Stimulated activated CD8-positive, alpha-beta memory T cell treated with anti-CD3 and anti-CD28 coated beads, Interleukin-7, amount 100 ng/mL, for 24 hours (primary cell): ENCODE data around the gene TASOR.
"Not testable (repeated sequence)": the region's sequence is repeated elsewhere in the genome, so short reads cannot be mapped to it uniquely, and the experiment has no call there.

Source experiments
- DNase-seq: peaks from one replicate; pipeline ENCODE4 v3.0.0-alpha.2; 2020; ENCODE audit warnings: low read depth

The TASOR gene, protein sequence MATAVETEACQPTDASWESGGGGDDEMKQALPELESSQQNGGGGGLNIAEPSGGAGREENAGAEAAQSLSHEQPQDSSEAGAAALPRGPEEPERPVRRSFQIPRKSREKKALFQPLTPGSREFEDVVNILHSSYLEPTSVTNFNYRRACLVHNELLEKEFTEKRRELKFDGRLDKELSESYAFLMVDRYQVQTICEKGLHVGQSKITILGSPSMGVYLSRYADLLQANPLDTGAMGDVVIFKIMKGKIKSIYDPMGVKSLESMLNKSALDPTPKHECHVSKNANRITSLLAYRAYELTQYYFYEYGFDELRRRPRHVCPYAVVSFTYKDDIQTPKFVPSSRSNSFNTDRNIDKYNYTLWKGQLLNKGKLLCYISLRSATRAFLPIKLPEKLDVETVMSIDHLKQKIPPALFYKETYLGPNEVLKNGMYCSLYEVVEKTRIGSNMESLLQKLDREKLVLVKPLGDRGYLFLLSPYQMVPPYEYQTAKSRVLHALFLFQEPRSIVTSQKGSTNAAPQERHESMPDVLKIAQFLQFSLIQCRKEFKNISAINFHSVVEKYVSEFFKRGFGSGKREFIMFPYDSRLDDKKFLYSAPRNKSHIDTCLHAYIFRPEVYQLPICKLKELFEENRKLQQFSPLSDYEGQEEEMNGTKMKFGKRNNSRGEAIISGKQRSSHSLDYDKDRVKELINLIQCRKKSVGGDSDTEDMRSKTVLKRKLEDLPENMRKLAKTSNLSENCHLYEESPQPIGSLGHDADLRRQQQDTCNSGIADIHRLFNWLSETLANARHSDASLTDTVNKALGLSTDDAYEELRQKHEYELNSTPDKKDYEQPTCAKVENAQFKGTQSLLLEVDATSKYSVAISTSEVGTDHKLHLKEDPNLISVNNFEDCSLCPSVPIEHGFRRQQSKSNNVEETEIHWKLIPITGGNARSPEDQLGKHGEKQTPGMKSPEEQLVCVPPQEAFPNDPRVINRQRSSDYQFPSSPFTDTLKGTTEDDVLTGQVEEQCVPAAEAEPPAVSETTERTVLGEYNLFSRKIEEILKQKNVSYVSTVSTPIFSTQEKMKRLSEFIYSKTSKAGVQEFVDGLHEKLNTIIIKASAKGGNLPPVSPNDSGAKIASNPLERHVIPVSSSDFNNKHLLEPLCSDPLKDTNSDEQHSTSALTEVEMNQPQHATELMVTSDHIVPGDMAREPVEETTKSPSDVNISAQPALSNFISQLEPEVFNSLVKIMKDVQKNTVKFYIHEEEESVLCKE (N-terminal part only)

DNA sequence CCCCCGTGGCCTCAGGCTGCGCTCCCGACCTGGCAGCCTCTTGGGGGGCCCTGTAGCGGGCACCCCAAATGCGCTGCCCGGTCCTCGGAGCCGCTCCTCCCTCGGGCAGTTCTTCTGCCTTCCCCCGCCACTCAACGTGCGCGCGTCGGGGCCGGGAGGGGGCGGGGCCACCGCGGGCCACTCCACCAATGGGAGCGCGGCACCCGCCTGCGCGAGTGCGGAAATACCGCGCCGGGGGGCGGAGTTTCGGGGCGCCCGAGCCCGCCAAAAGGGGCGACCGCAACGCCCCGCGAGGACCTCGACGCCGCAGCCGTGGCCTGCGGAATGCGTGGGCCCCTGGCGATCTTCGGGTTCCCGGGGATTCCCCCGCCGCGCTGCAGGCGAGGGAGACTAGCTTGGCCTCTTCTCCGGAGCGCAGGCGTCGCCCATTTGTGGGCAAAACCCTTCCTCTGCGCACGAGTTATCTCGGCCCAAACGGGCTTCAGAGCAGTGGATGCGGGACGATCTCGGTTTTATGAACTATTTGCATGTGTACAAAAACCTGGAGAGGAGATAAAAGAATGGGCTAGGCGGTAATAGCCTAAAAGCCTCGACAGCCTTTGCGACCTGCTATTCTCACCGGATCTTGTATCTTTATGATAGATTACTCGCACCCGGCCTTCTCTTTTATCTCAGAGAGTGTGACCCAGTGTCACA lies at the start of gene TASOR:
TSS of gene TASOR (minus strand) at position 144 of the 696 bp plus-strand sequence. CDS start 259 bp downstream, outside the sequence.
- peak; percentile 65 for DNase-seq

DNA sequence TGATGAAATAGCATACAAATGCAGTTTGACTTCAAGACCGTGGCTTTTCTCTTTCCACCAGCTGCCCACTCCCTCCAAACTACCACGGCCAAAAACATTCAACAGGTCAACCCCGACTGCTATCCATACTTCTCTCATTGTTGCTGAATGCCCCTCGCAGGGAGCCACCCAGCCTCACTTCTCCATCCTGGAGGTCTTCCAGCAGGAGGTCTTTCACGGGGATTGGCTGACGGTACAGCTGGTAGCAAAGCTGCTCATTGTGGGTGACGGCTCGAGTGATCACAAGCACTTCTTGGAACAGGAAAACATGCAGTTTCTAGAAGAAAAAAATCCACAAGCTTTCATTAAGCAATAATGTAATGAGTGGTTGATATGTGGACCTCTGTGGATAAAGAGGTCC lies 49.0 kb upstream of the TASOR start:
- no peak for DNase-seq

DNA sequence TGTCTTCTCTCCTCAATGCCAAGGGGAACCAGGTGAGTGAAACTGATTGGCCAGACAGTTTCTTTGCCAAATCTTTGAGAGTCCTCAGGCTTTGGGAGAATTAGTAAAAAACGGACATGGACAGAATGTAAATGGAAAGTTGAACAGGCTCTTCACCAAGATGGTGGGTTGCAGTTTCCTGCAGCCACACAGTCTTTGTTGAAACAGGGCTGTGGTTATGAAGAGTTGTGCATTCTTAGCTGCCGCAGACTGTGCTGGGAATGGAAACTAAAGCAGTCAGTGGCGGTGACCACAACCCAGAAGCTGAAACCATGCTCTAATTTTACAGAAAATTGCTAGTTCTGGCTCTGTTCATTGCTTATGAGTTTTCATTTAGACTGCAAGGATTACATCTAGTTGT lies 42.1 kb upstream of the TASOR start:
- DNase-seq, result peak; percentile 30

DNA sequence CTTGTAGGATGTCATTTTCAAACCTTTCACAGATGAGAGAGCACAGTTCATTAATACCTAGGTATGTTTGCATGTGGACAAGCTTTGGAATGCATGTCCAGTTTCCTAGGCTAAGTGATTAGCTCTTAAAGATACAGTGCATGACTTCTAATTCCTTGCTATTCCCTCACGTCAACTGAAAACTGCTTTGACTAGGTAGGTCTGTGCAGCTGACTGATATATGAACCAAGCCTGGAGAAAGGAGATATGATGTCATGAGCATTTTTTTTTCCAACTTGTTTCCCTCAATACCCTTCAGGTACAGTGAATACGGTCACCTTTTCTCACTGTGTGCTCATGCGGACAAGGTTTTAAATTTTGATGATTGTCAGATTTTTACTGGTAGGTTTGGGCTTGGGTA lies 41.6 kb upstream of the TASOR start:
- no peak for DNase-seq

DNA sequence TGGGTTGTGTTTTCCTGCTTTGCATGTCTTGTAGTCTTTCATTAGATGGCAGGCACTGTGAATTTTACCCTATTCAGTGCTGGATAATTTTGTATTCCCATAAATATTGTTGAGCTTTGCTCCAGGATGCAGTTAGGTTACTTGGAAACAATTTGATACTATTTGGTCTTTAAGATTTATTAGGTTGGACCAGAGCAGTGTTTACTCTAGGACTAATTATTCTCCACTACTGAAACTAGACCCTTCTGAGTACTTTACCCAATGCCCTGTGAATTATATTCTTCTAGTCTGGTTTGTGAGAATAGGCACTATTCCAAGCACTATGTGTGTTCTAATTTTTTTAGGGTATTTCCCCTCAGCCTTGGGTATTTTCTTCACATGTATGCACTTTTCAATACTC lies 37.8 kb upstream of the TASOR start:
- no peak for DNase-seq

DNA sequence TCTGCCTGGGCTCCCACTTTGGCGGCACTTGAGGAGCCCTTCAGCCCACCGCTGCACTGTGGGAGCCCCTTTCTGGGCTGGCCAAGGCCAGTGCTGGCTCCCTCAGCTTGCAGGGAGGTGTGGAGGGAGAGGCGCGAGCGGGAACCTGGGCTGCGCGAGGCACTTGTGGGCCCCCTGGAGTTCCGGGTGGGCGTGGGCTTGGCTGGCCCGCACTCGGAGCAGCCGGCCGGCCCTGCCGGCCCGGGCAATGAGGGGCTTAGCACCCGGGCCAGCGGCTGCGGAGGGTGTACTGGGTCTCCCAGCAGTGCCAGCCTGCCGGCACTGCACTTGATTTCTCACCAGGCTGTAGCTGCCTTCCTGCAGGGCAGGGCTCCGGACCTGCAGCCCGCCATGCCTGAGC lies 35.7 kb upstream of the TASOR start:
- not testable (repeated sequence) for DNase-seq

DNA sequence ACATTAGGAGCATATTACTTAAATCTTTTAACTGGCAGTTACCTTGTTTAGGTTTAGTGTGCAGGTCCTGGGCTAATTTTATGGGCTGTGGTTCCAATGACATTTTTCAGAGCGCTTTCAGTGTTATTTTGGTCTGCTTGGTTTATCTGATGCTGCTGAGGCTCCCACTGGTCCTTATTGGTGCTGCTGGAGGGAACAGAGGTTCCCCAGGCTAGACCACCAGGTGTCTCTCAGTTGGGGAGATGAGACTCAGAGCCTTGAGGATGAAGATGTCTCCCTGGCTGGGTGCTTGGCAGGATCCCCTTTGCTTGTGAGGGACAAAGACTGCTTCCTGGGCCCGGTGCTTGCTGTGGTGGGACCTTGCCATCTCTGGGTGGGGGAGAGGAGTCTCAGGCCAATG lies 28.3 kb upstream of the TASOR start:
- no peak for DNase-seq

DNA sequence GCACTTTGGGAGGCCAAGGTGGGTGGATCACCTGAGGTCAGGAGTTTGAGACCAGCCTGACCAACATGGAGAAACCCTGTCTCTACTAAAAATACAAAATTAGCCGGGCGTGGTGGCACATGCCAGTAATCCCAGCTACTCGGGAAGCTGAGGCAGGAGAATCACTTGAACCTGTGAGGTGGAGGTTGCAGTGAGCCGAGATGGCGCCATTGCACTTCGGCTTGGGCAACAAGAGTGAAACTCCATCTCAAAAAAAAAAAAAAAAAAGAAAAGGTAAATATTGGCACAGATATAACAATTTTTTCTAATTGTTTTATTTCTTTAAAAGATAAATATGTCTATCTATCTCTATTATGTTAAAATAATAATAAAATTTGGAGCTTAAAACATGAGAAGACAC lies 24.3 kb upstream of the TASOR start:
- DNase-seq, result not testable (repeated sequence)

DNA sequence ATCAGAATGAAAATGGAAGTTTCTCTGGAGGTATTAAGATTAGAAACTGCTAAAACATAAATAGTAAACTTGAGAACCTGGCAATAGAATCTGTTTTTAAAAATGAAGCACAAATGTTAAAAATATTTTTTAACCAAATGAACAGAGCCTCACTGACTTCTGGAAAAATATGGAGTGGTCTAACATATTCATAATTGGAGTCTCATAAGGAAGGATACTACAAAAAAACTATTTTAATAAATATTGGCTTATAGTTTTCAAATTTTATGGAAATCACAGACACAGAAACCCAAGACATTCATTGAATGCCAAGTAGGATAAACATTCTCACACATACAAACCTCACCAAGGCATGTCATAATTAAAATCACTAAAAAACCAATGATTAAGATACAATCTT lies 23.6 kb upstream of the TASOR start:
- DNase-seq, result no peak

DNA sequence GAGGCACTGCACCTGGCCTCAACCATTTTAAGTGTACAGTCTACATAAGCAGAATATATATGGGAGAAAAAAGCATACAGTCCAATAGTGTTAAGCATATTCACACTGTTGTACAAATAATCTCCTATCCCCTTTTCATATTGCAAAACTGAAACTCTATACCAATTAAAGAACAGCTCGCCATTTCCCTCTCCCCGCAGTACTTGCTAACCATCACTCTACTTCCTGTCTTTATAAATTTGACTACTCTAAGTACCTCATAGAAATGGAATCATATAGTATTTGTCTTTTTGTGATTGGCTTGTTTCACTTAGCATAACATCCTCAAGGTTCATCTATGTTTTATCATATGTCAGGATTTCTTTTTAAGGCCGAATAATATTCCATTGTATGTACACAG lies 21.6 kb upstream of the TASOR start:
- DNase-seq, result no peak

DNA sequence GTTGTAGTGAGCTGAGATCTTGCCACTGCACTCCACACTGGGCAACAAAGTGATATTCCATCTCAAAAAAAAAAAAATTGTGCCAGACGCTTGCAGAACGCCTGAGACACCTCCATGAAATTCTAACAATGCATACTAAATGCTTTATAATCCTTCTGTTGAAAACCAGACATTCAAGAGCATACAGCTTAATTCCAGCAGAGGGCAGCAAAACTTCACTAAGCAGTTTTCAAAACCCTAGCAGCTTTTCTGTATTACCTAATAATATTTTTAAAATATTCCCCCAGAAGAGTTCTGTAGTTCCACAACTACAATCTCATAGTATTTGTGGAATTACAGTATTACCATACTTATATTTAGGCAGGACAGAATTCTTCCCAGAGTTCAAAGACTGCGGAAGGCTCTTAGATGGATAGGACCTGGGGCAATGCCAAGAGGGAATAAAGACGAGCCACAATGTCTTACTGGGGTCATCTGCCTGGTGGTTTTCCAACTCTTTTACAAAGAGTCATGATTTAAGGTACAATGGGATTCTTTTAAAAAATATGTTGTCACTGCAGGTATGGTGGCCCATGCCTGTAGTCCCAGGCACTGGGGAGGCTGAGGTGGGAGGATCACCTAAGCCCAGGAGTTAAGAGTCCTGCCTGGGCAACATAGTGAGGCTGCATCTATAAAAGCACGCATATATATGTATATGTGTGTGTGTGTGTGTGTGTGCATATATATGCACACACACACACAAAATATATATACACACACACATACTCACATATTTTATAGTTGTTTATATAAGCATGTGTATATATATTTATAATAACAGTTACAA lies 19.6 kb upstream of the TASOR start:
- DNase-seq, result no peak

DNA sequence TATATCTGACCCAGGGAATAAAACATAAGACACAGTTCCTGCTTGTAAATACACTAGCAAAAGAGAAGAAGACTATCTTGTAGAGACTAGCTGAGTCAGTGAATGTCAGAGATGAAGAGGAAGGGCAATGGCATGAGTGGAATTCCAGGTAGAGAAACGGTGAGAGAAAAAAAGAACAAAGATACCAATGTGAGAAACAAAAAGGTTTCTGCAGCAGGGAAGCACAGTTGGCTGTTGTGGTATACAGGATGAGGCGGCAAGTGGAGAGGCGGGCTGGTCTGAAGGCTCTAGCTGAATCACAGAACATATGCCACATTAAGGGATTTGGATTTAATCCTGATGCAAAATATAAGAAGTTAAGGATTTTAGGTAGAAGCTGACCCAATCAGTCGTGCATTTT lies 17.1 kb upstream of the TASOR start:
- DNase-seq, result no peak

DNA sequence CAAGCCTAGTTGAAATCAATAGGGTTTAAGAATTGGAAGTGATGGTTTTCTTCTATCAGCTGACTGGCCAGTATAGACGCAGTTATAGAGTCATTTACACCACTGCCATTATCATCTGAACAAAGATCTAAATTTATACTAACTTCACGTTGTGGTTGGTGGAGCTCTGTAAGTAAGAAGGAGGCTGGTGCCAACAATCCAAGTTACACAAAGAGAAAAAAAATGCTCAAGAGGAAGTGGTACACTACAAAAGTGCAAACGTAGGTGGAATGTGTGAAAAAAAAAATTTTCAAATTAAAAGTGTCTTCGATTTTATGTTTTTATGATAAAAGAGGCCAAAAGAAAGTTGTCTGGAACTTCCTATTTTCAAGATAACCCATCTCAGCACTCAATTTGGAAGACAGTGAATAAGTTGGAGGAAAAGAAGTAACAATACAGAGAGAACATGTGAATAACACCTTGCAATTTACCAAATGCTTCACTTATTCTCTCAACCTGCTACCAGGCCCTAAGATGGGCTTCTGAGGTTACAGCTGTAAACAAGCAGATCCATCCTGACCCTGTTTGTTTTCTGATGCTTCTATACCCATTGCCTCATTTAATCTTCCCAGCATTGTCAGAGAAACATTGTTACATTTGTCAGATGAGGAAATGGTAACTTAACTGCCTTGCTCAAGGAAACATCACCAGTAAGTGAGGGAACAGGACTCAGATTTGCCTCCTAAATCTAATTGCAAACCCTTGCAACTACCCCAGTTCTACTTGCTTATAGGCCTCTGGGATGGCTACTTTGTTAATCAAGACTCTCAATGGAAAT lies 12.0 kb upstream of the TASOR start:
- DNase-seq, result no peak

DNA sequence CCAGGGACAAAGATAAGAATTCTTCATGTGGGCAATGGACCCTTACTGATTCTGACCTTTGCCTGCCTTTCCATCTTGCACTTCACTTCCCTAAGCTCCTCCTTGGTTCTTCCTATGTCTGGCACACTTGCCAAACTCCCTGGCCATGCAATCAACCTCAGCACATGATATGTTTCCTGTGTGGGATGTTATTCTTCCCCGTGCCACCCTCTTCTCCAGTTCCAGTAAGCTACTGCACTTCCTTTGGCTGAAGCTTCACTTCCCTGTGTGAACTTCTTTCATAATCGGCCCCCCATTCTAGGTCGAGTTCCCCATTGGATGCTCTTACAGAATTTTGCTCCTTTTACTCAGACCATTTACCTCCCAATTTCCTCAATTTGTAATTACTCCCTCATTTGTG lies 10.7 kb upstream of the TASOR start:
- DNase-seq, result no peak

DNA sequence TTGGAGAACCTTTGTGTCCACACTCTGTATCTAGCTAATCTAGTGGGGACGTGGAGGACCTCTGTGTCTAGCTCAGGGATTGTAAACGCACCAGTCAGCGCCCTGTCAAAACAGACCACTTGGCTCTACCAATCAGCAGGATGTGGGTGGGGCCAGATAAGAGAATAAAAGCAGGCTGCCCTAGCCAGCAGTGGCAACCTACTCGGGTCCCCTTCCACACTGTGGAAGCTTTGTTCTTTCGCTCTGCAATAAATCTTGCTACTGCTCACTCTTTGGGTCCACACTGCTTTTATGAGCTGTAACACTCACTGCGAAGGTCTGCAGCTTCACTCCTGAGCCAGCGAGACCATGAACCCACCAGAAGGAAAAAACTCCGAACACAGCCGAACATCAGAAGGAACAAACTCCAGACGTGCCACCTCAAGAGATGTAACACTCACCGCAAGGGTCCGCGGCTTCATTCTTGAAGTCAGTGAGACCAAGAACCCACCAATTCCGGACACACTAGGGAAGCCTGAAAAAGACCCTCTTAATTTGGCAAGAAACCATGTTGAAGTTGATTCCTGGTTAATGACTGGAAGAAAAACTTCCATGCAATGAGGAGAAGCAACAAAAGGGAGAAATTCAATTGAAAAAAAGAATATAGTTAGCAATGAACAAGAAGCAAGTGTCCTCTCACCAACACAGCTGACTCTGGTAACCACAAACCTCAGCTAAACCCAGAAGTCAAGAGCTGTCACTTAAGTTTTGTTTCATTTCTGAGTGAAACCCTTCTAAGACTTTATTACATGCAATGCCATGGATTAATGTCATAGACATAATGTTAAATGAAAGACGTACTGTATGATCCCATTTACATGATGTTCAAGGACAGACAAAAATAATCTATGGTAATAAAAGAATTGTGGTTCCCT lies 9.7 kb upstream of the TASOR start:
- DNase-seq, result not testable (repeated sequence)

DNA sequence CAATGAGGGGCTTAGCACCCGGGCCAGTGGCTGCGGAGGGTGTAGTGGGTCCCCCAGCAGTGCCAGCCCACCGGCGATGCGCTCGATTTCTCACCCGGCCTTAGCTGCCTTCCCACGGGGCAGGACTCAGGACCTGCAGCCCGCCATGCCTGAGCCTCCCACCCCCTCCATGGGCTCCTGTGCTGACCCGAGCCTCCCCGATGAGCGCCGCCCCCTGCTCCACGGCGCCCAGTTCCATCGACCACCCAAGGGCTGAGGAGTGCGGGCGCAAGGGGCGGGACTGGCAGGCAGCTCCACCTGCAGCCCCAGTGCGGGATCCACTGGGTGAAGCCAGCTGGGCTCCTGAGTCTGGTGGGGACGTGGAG lies 8.9 kb upstream of the TASOR start:
- not testable (repeated sequence) for DNase-seq

DNA sequence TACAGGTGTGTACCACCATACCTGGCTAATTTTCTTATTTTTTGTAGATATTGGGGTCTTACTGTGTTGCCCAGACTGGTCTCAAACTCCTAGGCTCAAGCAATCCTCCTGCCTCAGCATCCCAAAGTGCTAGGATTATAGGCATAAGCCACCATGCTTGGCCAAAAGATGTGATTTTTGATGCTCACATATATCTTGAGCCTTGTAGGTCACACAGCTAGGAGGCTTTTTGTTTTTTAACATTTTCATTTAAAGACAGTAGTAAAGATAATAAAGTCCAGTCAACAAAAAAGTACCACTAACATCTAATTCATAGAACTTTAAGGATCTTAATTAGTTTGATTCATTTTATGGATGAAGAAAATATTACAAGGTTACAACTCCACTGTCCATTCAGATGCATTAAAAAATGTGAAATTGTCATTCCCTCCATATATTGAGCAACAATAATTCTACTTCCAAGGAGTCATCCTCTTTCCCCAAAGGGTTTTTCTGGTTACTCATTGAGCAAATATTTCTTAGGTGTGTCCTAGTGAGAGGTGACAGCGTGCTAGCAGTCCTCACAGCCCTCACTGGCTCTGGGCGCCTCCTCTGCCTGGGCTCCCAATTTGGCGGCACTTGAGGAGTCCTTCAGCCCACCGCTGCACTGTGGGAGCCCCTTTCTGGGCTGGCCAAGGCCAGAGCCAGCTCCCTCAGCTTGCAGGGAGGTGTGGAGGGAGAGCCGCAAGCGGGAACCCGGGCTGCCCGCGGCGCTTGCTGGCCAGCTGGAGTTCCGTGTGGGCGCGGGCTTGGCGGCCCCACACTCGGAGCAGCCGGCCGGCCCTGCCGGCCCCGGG lies 8.3 kb upstream of the TASOR start:
- no peak for DNase-seq

DNA sequence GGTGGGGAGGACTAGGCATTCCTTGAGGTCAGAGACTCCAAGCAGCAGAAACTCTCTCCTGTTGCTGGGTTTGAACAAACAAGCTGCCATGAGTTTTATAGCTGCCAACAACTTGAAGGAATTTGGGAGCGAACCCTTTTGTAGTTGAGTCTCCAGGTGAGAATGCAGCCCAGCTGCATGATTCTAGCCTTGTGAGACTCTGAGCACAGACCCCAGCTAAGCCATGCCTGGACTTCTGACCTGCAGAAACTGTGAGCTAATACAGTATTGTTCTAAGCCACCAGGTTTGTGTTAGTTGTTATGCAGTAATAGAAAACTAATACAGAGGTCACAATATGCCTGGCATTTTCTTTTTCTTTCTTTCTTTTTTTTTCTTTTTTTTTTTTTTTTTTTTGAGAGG lies 6.2 kb upstream of the TASOR start:
- DNase-seq, result no peak
